Activated B cell treated with CpG ODN at 0.5 μM for 24 hours (primary cell): ENCODE measurements around the gene KRT7. TPM values are rescaled to one million over a fixed set of nuclear protein-coding genes. Genes with fewer than 3 reads are reported as not detected.

Source experiments
- ATAC-seq: fragments of 200-7000 bp; cut with Tn5 transposase; one replicate; pipeline ENCODE4 v1.10.0; 2021; ENCODE audit warnings: low read depth, mild to moderate bottlenecking, moderate library complexity
- CTCF ChIA-PET: fragments of 350-600 bp; sonication (Branson Sonifier 250); formaldehyde crosslinking; loops from one replicate; lab custom pipeline; 2021; ENCODE audit warnings: antibody characterized with exemption; lab: Charles Lee
- POLR2A ChIA-PET: fragments of 350-600 bp; sonication (Branson Sonifier 250); formaldehyde crosslinking; loops from one replicate; lab custom pipeline; 2021; ENCODE audit warnings: antibody characterized with exemption; lab: Charles Lee
- DNase-seq: peaks from one replicate; pipeline ENCODE4 v3.0.0; 2022
- H3K27ac Mint-ChIP-seq: one replicate; pipeline ENCODE4 v1.8.0; 2020; ENCODE audit warnings: mixed read lengths
- H3K27me3 Mint-ChIP-seq: one replicate; pipeline ENCODE4 v1.8.0; 2021; ENCODE audit warnings: mixed read lengths
- H3K36me3 Mint-ChIP-seq: one replicate; pipeline ENCODE4 v1.8.0; 2021; ENCODE audit warnings: low read depth, mixed read lengths
- H3K4me1 Mint-ChIP-seq: one replicate; pipeline ENCODE4 v1.8.0; 2021; ENCODE audit warnings: mixed read lengths
- H3K4me3 Mint-ChIP-seq: one replicate; pipeline ENCODE4 v1.8.0; 2020; ENCODE audit warnings: mild to moderate bottlenecking, mixed read lengths
- H3K9me3 Mint-ChIP-seq: one replicate; pipeline ENCODE4 v1.8.0; 2020; ENCODE audit warnings: mixed read lengths
- intact Hi-C: fragments of 100-400 bp; cut with micrococcal nuclease; formaldehyde crosslinking; loops from one replicate; pipeline ENCODE4 v1.15.1; 2024
- total RNA-seq: library from RNA; stranded (reverse); gene quantifications from 2 replicates; pipeline ENCODE4 v1.2.3, GENCODE V29; 2022
- TF ChIP-seq, protein P1 (sequence below): fragments of 200-600 bp; IDR thresholded peaks from one replicate; pipeline ENCODE4 v1.8.0; 2022; ENCODE audit warnings: antibody characterized with exemption, mild to moderate bottlenecking

Gene KRT7
- total RNA-seq, 1 donor from 2014 or later = 1.1 TPM

GRCh38 chr12:52206304-52207040 is 26.6 kb upstream of the KRT7 start:
- Mint-ChIP-seq H3K36me3 (no peaks in the 10 kb centered on the region), H3K27ac (no peak overlapping the region), H3K27me3 (peaks cover 22% of the 10 kb centered on the region), H3K4me1 (no peaks in the 10 kb centered on the region), H3K9me3 (no peaks in the 10 kb centered on the region), H3K4me3 (no peak overlapping the region)
- ChIA-PET CTCF (no interaction called here), POLR2A (no interaction called here)
- TF ChIP-seq, protein P1, sequence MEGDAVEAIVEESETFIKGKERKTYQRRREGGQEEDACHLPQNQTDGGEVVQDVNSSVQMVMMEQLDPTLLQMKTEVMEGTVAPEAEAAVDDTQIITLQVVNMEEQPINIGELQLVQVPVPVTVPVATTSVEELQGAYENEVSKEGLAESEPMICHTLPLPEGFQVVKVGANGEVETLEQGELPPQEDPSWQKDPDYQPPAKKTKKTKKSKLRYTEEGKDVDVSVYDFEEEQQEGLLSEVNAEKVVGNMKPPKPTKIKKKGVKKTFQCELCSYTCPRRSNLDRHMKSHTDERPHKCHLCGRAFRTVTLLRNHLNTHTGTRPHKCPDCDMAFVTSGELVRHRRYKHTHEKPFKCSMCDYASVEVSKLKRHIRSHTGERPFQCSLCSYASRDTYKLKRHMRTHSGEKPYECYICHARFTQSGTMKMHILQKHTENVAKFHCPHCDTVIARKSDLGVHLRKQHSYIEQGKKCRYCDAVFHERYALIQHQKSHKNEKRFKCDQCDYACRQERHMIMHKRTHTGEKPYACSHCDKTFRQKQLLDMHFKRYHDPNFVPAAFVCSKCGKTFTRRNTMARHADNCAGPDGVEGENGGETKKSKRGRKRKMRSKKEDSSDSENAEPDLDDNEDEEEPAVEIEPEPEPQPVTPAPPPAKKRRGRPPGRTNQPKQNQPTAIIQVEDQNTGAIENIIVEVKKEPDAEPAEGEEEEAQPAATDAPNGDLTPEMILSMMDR = no peak
- DNase-seq (no peak), ATAC-seq (no peak)
- intact Hi-C loops = no loop called here

DNA sequence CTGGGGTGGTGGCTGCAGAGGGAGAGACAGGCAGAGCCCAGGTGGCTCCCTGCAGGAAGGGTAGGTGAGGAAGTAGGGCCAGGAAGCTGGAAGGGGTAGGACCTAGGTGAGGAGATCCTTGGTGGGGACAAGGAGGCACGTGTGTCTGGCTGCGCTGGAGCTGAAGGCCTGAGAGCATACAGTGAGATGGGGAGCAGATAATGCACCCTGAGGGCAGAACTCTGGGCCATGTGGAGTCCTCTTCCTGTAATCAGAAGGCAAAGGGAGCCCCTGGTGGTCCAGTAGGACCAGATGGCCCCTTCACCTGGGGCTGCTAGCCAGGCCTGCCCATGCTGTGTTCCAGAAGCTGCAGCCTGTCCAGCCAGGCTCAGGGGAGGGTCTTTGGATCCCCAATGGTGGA is 25.9 kb upstream of the KRT7 start:
- CTCF ChIA-PET = no interaction called here
- intact Hi-C loops = no loop called here

DNA sequence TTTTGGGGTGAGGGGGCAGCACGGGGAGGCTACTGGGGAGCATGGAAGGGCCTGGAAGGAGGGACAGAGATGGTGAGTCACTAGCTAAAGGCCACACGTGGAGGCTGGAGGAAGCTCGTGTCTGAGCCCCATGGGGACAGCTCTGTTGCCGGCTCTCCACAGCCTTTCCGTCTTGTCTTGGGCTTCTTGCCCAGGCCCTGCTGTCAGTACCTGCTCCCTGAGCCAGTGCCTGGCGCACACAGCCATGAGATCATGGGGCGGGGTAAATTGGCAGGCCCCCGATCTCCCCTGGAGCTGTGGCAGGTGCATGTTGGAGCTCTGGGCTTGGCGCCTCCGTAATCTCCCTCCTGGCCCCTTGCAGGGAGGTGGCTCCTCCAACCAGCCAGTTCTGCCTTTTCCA is 25.1 kb upstream of the KRT7 start:
- TF ChIP-seq, protein P1 = no peak
- no peaks in the 10 kb centered on the region for H3K4me1 Mint-ChIP-seq
- peaks cover 18% of the 10 kb centered on the region for H3K27me3 Mint-ChIP-seq
- no peaks in the 10 kb centered on the region for H3K36me3 Mint-ChIP-seq
- CTCF ChIA-PET = no interaction called here
- H3K4me3 Mint-ChIP-seq = no peak overlapping the region
- POLR2A ChIA-PET = no interaction called here
- DNase-seq (no peak), ATAC-seq (no peak)
- H3K9me3 Mint-ChIP-seq = no peaks in the 10 kb centered on the region
- no peak overlapping the region for H3K27ac Mint-ChIP-seq
- intact Hi-C loops = no loop called here

More for the DNA sequence above, 25.9 kb upstream of the KRT7 start:
- Mint-ChIP-seq H3K4me1 (no peaks in the 10 kb centered on the region), H3K27ac (no peak overlapping the region), H3K36me3 (no peaks in the 10 kb centered on the region), H3K27me3 (peaks cover 21% of the 10 kb centered on the region), H3K4me3 (no peak overlapping the region), H3K9me3 (no peaks in the 10 kb centered on the region)
- TF ChIP-seq, protein P1 = no peak
- POLR2A ChIA-PET = no interaction called here
- ATAC-seq (no peak), DNase-seq (no peak)

DNA sequence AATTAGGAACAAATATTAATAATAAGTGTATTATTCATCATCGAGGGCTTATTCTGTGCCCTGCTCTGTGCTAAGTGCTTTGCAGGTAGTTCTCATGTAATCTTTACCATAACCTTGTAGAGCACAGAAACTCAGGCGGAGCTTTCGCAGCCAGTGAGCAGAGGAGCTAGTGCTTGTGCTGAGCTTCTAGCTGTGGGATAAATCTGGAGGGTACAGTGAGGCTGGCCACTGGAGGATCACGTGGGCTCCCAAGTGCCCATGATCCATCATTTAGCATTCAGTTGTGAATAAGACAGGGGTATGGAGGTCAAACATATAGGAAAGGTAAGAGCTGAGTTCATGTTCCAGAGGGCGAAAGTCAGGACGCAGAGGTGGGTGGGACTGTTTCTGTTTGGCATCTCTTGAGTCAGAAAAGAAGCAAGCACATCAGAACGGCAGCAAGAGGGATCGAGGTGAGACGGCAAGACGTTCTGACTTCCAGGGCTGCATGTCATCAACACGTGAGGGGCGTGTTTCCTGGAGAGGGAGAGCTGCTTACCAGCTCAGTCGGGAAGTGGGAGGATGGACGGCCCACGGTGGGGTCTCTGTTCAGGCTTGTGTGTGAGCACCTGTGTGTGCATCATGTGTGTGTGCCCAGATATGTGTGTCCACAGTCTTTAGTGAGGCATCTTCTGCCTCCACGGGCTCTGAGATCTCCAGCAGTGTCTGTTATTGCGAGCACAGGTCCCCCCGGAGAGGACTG is 24.4 kb upstream of the KRT7 start:
- DNase-seq (no peak), ATAC-seq (no peak)
- ChIA-PET CTCF (interaction anchor here (1.7 kb wide), 1 partner anchor 71 kb away, joined by 5 read pairs; no protein-coding TSS in a partner anchor), POLR2A (no interaction called here)
- intact Hi-C loops = no loop called here
- Mint-ChIP-seq H3K27ac (no peak overlapping the region), H3K9me3 (no peaks in the 10 kb centered on the region), H3K4me3 (no peak overlapping the region), H3K27me3 (peaks cover 13% of the 10 kb centered on the region), H3K36me3 (no peaks in the 10 kb centered on the region), H3K4me1 (no peaks in the 10 kb centered on the region)
- TF ChIP-seq, protein P1 = no peak

GRCh38 chr12:52209321-52209720 is 23.7 kb upstream of the KRT7 start:
- no peaks in the 10 kb centered on the region for H3K4me1 Mint-ChIP-seq
- CTCF ChIA-PET = interaction anchor here (1.7 kb wide), 1 partner anchor 70 kb away, joined by 5 read pairs; no protein-coding TSS in a partner anchor
- H3K27me3 Mint-ChIP-seq = peaks cover 13% of the 10 kb centered on the region
- TF ChIP-seq, protein P1 = no peak
- no peak for DNase-seq
- intact Hi-C loops = no loop called here
- no peak overlapping the region for H3K27ac Mint-ChIP-seq
- no peaks in the 10 kb centered on the region for H3K36me3 Mint-ChIP-seq
- H3K4me3 Mint-ChIP-seq = no peak overlapping the region
- no peaks in the 10 kb centered on the region for H3K9me3 Mint-ChIP-seq
- no peak for ATAC-seq
- POLR2A ChIA-PET = no interaction called here
